Testis (tissue), 3 donors: Measurements from ENCODE around the gene MGAT4C. TPM values are rescaled to one million over a fixed set of nuclear protein-coding genes. Genes with fewer than 3 reads are reported as not detected.

Source experiments
- DNase-seq: peaks from one replicate; pipeline ENCODE4 v3.0.0-alpha.2; 2019
- H3K27ac ChIP-seq, 2 donors: fragments of 200-600 bp; sonication (generic); one replicate each; pipeline ENCODE4 v1.5.1; 2019
- H3K27me3 ChIP-seq: fragments of 200-600 bp; sonication (generic); one replicate; pipeline ENCODE4 v1.5.1; 2019
- H3K36me3 ChIP-seq: fragments of 200-600 bp; sonication (generic); one replicate; pipeline ENCODE4 v1.5.1; 2017; ENCODE audit warnings: low read depth; ENCODE audit errors: missing control alignments
- H3K4me1 ChIP-seq: fragments of 200-600 bp; sonication (generic); one replicate; pipeline ENCODE4 v1.5.1; 2019
- H3K4me3 ChIP-seq, 2 donors: fragments of 200-600 bp; sonication (generic); one replicate each; pipeline ENCODE4 v1.5.1; 2017 to 2019
- H3K9me3 ChIP-seq: fragments of 200-600 bp; sonication (generic); one replicate; pipeline ENCODE4 v1.5.1; 2017
- POLR2A ChIP-seq: fragments of 450-650 bp; IDR thresholded peaks from one replicate; pipeline ENCODE4 v1.6.1; 2017; ENCODE audit warnings: antibody characterized with exemption, mild to moderate bottlenecking, moderate library complexity
- WGBS, 2 donors: methylation state at CpG; one replicate each; pipeline ENCODE4 v1.1.5; 2018; 5-methylcytosine and 5-hydroxymethylcytosine counted together
- intact Hi-C: fragments of 100-400 bp; cut with DNase I; formaldehyde crosslinking; loops from one replicate; pipeline ENCODE4 v1.15.1; 2023; ENCODE audit warnings: low total_unique reads
- polyA plus RNA-seq: library from polyadenylated mRNA; stranded (reverse); fragments of 350-450 nt; fragmentation: Illumina TruSeq; extraction: RNeasy Lipid Tissue Mini Kit (QIAGEN cat#74804); gene quantifications from one replicate; pipeline ENCODE4 v1.2.3, GENCODE V29; 2014; ENCODE audit warnings: low read depth, low replicate concordance; ENCODE audit not compliant: insufficient read depth
- total RNA-seq, 2 donors: library from RNA; depleted of rRNA; stranded (reverse); fragments of >200 nt; gene quantifications; one replicate each; pipeline ENCODE4 v1.2.3, GENCODE V29; 2016
- TF ChIP-seq, protein P1 (sequence below), 3 experiments: fragments of 450-650 bp in 2 of 3; fragments of 200-600 bp in 1 of 3; sonication (generic) in 1 of 3; IDR thresholded peaks; one replicate each; pipeline ENCODE4 v1.5.1; 2016 to 2019; ENCODE audit warnings: antibody characterized with exemption in 3 of 3, mild to moderate bottlenecking in 2 of 3, moderate library complexity in 1 of 3

MGAT4C gene
- total and polyA plus RNA-seq, 3 donors from 2014 or later, result 5.5 to 11.3 (median 7.4) TPM

GRCh38 chr12:86194721-86195120 is 61.5 kb downstream of the MGAT4C start:
- H3K4me3 ChIP-seq, result no peak overlapping the region
- 93 to 97% methylated on average over 2 of the region's 2 CpGs for WGBS, 2 donors
- no peaks in the 10 kb centered on the region for H3K4me1 ChIP-seq
- no peak overlapping the region for H3K27ac ChIP-seq
- intact Hi-C loops, result no loop called here
- no peaks in the 10 kb centered on the region for H3K9me3 ChIP-seq
- no peak for DNase-seq
- TF ChIP-seq, protein P1, sequence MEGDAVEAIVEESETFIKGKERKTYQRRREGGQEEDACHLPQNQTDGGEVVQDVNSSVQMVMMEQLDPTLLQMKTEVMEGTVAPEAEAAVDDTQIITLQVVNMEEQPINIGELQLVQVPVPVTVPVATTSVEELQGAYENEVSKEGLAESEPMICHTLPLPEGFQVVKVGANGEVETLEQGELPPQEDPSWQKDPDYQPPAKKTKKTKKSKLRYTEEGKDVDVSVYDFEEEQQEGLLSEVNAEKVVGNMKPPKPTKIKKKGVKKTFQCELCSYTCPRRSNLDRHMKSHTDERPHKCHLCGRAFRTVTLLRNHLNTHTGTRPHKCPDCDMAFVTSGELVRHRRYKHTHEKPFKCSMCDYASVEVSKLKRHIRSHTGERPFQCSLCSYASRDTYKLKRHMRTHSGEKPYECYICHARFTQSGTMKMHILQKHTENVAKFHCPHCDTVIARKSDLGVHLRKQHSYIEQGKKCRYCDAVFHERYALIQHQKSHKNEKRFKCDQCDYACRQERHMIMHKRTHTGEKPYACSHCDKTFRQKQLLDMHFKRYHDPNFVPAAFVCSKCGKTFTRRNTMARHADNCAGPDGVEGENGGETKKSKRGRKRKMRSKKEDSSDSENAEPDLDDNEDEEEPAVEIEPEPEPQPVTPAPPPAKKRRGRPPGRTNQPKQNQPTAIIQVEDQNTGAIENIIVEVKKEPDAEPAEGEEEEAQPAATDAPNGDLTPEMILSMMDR (IDR thresholded peaks at IDR 0.05), result no peak
- TF ChIP-seq POLR2A, result no peak
- no peaks in the 10 kb centered on the region for H3K27me3 ChIP-seq
- H3K36me3 ChIP-seq, result no peaks in the 10 kb centered on the region

- DNase-seq, result no peak
- WGBS, 2 donors, result 85 to 91% methylated on average over 1 of the region's 1 CpG
- Histone ChIP-seq H3K36me3 (no peaks in the 10 kb centered on the region), H3K4me3 (no peak overlapping the region), H3K9me3 (no peaks in the 10 kb centered on the region), H3K27ac (no peak overlapping the region), H3K27me3 (no peaks in the 10 kb centered on the region), H3K4me1 (no peaks in the 10 kb centered on the region)
- no peak for TF ChIP-seq POLR2A
- TF ChIP-seq, protein P1 (IDR thresholded peaks at IDR 0.05), result no peak
- intact Hi-C loops, result no loop called here
Measured at GRCh38 chr12:86193931-86194330, 62.3 kb downstream of the MGAT4C start.

- DNase-seq, result no peak
- TF ChIP-seq, protein P1 (IDR thresholded peaks at IDR 0.05), result no peak
- no peak for TF ChIP-seq POLR2A
- Histone ChIP-seq H3K4me1 (no peaks in the 10 kb centered on the region), H3K27me3 (no peaks in the 10 kb centered on the region), H3K4me3 (no peak overlapping the region), H3K36me3 (no peaks in the 10 kb centered on the region), H3K9me3 (no peaks in the 10 kb centered on the region), H3K27ac (no peak overlapping the region)
- intact Hi-C loops, result no loop called here
- 82 to 89% methylated on average over 1 of the region's 1 CpG for WGBS, 2 donors
Measured at GRCh38 chr12:86188226-86188625, 68.0 kb downstream of the MGAT4C start.

DNA sequence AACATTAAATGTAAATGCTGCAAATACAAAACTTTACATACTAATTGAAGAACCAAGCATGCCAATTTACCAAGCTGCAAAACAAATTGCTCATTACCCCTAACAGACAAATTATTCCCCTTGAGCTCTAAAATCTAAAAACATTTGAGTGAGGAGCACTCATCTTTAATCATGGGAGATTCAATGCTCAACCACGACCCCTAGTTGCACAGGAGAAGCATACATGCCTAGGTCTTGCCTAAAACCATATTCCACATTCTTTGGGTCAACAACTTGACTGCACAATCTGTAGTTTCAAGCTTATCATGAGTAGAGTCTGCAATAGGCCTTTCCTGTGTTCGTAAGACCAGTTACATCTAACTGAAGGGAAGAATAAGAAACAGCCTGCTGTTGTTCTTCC is 69.7 kb downstream of the MGAT4C start:
- H3K4me1 ChIP-seq, result no peaks in the 10 kb centered on the region
- no peaks in the 10 kb centered on the region for H3K9me3 ChIP-seq
- TF ChIP-seq, protein P1 (IDR thresholded peaks at IDR 0.05), result no peak
- TF ChIP-seq POLR2A, result no peak
- no peak for DNase-seq
- H3K4me3 ChIP-seq, result no peak overlapping the region
- intact Hi-C loops, result no loop called here
- 85 to 94% methylated on average over 2 of the region's 2 CpGs for WGBS, 2 donors
- no peaks in the 10 kb centered on the region for H3K36me3 ChIP-seq
- no peak overlapping the region for H3K27ac ChIP-seq
- no peaks in the 10 kb centered on the region for H3K27me3 ChIP-seq

GRCh38 chr12:86179855-86180254 is 76.3 kb downstream of the MGAT4C start:
- Histone ChIP-seq H3K4me1 (no peaks in the 10 kb centered on the region), H3K4me3 (no peak overlapping the region), H3K27ac (no peak overlapping the region), H3K36me3 (no peaks in the 10 kb centered on the region), H3K27me3 (no peaks in the 10 kb centered on the region), H3K9me3 (no peaks in the 10 kb centered on the region)
- WGBS, 2 donors, result 82 to 95% methylated on average over 1 of the region's 1 CpG
- intact Hi-C loops, result no loop called here
- DNase-seq, result no peak
- TF ChIP-seq, protein P1 (IDR thresholded peaks at IDR 0.05), result no peak
- TF ChIP-seq POLR2A, result no peak
